GM23338 (cell line): ENCODE results near the gene ANKRD60.

Experiments
- CTCF ChIP-seq, 2 experiments: fragments of 200-600 bp in 1 of 2; sonication (generic) in 1 of 2; conservative IDR thresholded peaks; 2 replicates each; pipeline versions ENCODE4 v1.5.1 to v1.6.1; 2016 to 2017; ENCODE audit warnings: antibody characterized with exemption in 2 of 2, low read depth in 2 of 2, mild to moderate bottlenecking in 2 of 2, moderate library complexity in 1 of 2
- POLR2AphosphoS5 ChIP-seq: IDR thresholded peaks from 2 replicates; pipeline ENCODE4 v1.6.1; 2016; ENCODE audit warnings: antibody characterized with exemption, low read depth

GRCh38 chr20:58242824-58243223 is 14.4 kb upstream of the ANKRD60 start:
- TF ChIP-seq CTCF (conservative IDR thresholded peaks at IDR 0.05; ENCODE audit: low read depth in 2 of 2) (no peak), POLR2AphosphoS5 (no peak)
